OCI-LY3 (cell line): ENCODE data around the gene INAFM1.

ENCODE experiments used
- H2AFZ ChIP-seq: fragments of 200-600, 300-600 bp; shearing (Covaris generic); 2 replicates; pipeline ENCODE4 v1.6.0; 2014; ENCODE audit warnings: antibody characterized with exemption, low read depth, low read length
- H3K27ac ChIP-seq: fragments of 200-600, 300-600 bp; sonication (generic); 2 replicates; pipeline ENCODE4 v1.5.1; 2014; ENCODE audit warnings: mild to moderate bottlenecking, low read length, moderate library complexity, mixed read lengths
- H3K27me3 ChIP-seq: fragments of 200-600, 300-600 bp; sonication (generic); 2 replicates; pipeline ENCODE4 v1.6.1; 2014; ENCODE audit warnings: low read depth, low read length, mixed read lengths
- H3K36me3 ChIP-seq: fragments of 200-600, 300-600 bp; sonication (generic); replicated peaks from 2 replicates; pipeline ENCODE3; 2014; ENCODE audit warnings: low read depth, low read length, mixed read lengths
- H3K4me1 ChIP-seq: fragments of 300-600, 200-600 bp; sonication (generic); 2 replicates; pipeline ENCODE4 v1.6.1; 2014; ENCODE audit warnings: low read length, mixed read lengths
- H3K4me2 ChIP-seq: fragments of 200-600, 300-600 bp; sonication (generic); 2 replicates; pipeline ENCODE4 v1.6.1; 2014; ENCODE audit warnings: low read length, mixed read lengths
- H3K4me3 ChIP-seq: fragments of 300-600, 200-600 bp; sonication (generic); 2 replicates; pipeline ENCODE4 v1.5.1; 2014; ENCODE audit warnings: antibody characterized with exemption, mild to moderate bottlenecking, low read length, moderate library complexity
- H3K79me2 ChIP-seq: fragments of 300-600, 200-600 bp; shearing (Covaris generic); 2 replicates; pipeline ENCODE4 v1.6.1; 2014; ENCODE audit warnings: mild to moderate bottlenecking, low read length, mixed read lengths
- H3K9ac ChIP-seq: fragments of 300-600, 200-600 bp; shearing (Covaris generic); 2 replicates; pipeline ENCODE4 v1.6.0; 2014; ENCODE audit warnings: mild to moderate bottlenecking, low read length, moderate library complexity
- H3K9me3 ChIP-seq: fragments of 200-600, 300-600 bp; shearing (Covaris generic); 2 replicates; pipeline ENCODE4 v1.6.1; 2014; ENCODE audit warnings: low read length, mixed read lengths; ENCODE audit not compliant: insufficient read depth
- H4K20me1 ChIP-seq: fragments of 200-600, 300-600 bp; sonication (generic); 2 replicates; pipeline ENCODE4 v1.6.1; 2016; ENCODE audit warnings: low read length, mixed read lengths; ENCODE audit not compliant: insufficient read depth
- EZH2phosphoT487 ChIP-seq: fragments of 200-600 bp; shearing (Covaris generic); IDR thresholded peaks from 2 replicates; pipeline ENCODE4 v1.6.1; 2018; ENCODE audit warnings: antibody characterized with exemption, mixed run types, low read depth
- TF ChIP-seq, protein P1 (sequence below): fragments of 200-600, 300-600 bp; sonication (generic); IDR thresholded peaks from 2 replicates; pipeline ENCODE4 v1.5.1; 2014; ENCODE audit warnings: antibody characterized with exemption, low read length, low read depth

The INAFM1 gene

DNA sequence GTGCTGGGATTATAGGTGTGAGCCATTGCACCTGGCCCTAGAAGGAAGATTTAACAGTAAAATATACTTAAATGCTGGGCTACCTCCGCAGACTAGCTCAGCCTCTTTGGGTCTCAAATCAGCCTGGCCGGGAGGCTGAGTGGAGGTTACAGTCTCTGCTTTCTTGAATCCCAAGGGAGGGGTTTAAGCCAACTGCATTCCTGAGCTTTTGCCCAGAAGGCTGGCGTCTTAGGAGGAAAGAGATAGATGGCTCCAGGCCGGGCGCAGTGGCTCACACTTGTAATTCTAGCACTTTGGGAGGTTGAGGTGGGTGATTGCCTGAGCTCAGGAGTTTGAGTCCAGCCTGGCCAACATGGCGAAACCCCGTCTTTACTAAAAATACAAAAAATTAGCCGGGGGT is 34.4 kb downstream of the INAFM1 start:
- Histone ChIP-seq H3K4me2 (no peak overlapping the region), H3K4me3 (no peak overlapping the region), H3K27ac (no peak overlapping the region), H4K20me1 (no peaks in the 10 kb centered on the region), H3K79me2 (no peaks in the 10 kb centered on the region), H3K9me3 (no peaks in the 10 kb centered on the region), H3K36me3 (no peaks in the 10 kb centered on the region), H2AFZ (no peak overlapping the region), H3K9ac (no peak overlapping the region), H3K4me1 (peaks cover 7% of the 10 kb centered on the region; the same call in 1 of the 2 replicates), H3K27me3 (peaks cover 12% of the 10 kb centered on the region; the same call in 1 of the 2 replicates)
- TF ChIP-seq EZH2phosphoT487, result no peak

DNA sequence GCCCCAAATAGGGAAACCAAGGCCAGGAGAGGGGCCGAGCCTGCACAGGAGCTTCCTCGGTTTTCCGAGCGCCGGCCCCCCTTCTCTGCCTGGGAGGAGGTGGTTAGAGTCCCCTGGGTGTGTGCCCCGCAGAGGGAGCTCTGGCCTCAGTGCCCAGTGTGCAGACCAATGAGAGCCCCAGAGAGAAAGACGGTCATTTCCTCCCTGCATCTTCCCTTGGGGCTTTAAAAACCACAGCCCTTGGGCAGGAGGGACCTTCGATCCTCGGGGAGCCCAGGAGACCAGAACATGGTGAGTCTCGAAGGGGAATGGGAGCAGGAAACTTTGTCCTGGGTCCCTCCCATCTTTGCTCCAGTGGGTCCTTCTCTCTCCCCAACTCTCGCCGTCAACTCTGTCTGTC is 34.9 kb downstream of the INAFM1 start, which contains the start of gene C5AR1:
TSS of gene C5AR1 (plus strand) at position 254 of the 400 bp plus-strand sequence. CDS start at position 289, 35 bp downstream.
- H3K9me3 ChIP-seq, result no peaks in the 10 kb centered on the region
- TF ChIP-seq, protein P1, sequence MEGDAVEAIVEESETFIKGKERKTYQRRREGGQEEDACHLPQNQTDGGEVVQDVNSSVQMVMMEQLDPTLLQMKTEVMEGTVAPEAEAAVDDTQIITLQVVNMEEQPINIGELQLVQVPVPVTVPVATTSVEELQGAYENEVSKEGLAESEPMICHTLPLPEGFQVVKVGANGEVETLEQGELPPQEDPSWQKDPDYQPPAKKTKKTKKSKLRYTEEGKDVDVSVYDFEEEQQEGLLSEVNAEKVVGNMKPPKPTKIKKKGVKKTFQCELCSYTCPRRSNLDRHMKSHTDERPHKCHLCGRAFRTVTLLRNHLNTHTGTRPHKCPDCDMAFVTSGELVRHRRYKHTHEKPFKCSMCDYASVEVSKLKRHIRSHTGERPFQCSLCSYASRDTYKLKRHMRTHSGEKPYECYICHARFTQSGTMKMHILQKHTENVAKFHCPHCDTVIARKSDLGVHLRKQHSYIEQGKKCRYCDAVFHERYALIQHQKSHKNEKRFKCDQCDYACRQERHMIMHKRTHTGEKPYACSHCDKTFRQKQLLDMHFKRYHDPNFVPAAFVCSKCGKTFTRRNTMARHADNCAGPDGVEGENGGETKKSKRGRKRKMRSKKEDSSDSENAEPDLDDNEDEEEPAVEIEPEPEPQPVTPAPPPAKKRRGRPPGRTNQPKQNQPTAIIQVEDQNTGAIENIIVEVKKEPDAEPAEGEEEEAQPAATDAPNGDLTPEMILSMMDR, result no peak
- no peak for TF ChIP-seq EZH2phosphoT487
- H3K36me3 ChIP-seq, result no peaks in the 10 kb centered on the region
- no peaks in the 10 kb centered on the region for H4K20me1 ChIP-seq
- H3K4me2 ChIP-seq, result no peak within 1 kb of the TSS
- no peak within 1 kb of the TSS for H3K4me3 ChIP-seq
- no peaks in the 10 kb centered on the region for H3K79me2 ChIP-seq
- H3K4me1 ChIP-seq, result peaks cover 7% of the 10 kb centered on the region; the same call in 1 of the 2 replicates
- no peak within 1 kb of the TSS for H3K27ac ChIP-seq
- no peak within 1 kb of the TSS for H3K9ac ChIP-seq
- 0 out of 2 replicates have a peak within 1 kb of the TSS, but pooled peaks have one; percentile 41 for H2AFZ ChIP-seq
- H3K27me3 ChIP-seq, result peaks cover 12% of the 10 kb centered on the region; the same call in 1 of the 2 replicates

DNA sequence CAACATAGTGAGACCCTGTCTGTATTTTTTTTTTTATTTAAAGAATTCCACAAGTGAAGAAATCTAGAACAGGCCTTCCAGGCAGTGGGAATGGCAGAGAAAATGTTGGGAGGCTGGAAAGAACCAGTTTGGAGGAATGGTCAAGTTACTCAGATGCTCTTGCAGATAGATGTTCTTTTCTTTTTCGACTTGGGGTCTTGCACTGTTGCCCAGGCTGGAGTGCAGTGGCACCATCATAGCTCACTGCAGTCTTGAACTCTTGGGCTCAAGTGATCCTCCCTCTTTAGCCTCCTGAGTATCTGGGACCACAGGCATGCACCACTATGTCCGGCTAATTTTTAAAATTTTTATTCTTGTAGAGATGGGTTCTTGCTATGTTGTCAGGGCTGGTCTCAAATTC is 35.6 kb downstream of the INAFM1 start:
- no peak overlapping the region for H3K27ac ChIP-seq
- no peak for TF ChIP-seq EZH2phosphoT487
- TF ChIP-seq, protein P1, result no peak
- no peak overlapping the region for H2AFZ ChIP-seq
- H3K4me3 ChIP-seq, result no peak overlapping the region
- H3K4me1 ChIP-seq, result peaks cover 3% of the 10 kb centered on the region; the same call in 1 of the 2 replicates
- no peaks in the 10 kb centered on the region for H4K20me1 ChIP-seq
- no peaks in the 10 kb centered on the region for H3K9me3 ChIP-seq
- H3K4me2 ChIP-seq, result no peak overlapping the region
- H3K79me2 ChIP-seq, result no peaks in the 10 kb centered on the region
- H3K36me3 ChIP-seq, result no peaks in the 10 kb centered on the region
- H3K9ac ChIP-seq, result no peak overlapping the region
- peaks cover 15% of the 10 kb centered on the region; the same call in 1 of the 2 replicates for H3K27me3 ChIP-seq

DNA sequence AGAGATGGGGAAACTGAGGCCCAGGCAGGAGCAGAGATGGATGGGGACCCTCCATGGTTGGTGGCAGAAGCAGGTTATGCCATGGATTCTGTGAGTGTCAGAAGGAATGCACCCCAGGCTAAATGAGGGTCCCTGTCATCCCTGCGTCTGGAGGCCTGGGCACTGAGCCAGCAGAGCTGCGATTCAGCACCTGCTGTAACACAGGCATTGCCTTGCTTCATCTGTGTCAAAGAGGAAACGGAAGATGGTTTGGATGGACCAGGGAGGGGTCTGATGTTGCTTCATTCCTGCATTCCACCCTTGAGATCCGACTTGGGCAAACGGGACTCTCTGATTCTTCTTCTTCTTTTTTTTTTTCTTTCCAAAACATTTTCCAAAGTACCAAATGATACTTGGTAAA is 36.1 kb downstream of the INAFM1 start:
- Histone ChIP-seq H3K9me3 (no peaks in the 10 kb centered on the region), H3K4me3 (no peak overlapping the region), H2AFZ (no peak overlapping the region), H3K4me1 (no peaks in the 10 kb centered on the region), H3K79me2 (no peaks in the 10 kb centered on the region), H3K27me3 (peaks cover 15% of the 10 kb centered on the region; the same call in 1 of the 2 replicates), H3K27ac (no peak overlapping the region), H3K36me3 (no peaks in the 10 kb centered on the region), H4K20me1 (no peaks in the 10 kb centered on the region), H3K4me2 (no peak overlapping the region), H3K9ac (no peak overlapping the region)
- TF ChIP-seq EZH2phosphoT487, result no peak

DNA sequence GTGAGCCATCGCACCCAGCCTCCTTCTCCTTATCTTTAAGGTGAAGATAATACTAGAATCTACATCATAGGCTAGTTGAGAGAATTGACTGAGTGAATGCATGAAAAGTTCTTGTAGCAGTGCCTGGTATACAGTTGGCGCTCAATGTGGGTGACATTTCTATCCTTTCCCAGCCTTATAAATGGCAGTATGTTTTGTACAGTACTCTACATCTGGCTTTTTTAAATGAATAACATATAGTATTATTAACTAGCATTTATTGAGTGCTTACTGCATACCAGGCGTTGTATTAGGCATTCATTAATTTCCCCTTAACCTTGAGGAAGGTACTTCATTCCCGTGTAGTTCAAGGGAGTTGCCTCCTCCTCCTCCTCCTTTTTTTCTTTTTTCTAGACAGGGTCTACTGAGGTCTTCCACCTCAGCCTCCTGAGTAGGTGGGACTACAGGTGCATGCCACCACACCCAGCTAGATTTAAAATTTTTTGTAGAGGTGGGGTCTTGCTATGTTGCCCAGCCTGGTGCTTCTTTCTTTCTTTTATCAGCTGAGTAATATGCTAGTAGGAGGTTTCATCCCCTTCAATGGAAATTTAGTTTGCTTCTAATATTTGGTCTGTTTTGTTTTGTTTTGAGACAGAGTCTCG is 37.8 kb downstream of the INAFM1 start:
- H3K36me3 ChIP-seq, result no peaks in the 10 kb centered on the region
- H3K27me3 ChIP-seq, result peaks cover 16% of the 10 kb centered on the region; the same call in 1 of the 2 replicates
- no peaks in the 10 kb centered on the region for H3K79me2 ChIP-seq
- no peaks in the 10 kb centered on the region for H4K20me1 ChIP-seq
- H3K27ac ChIP-seq, result no peak overlapping the region
- no peak overlapping the region for H3K9ac ChIP-seq
- H2AFZ ChIP-seq, result no peak overlapping the region
- H3K4me2 ChIP-seq, result no peak overlapping the region
- no peaks in the 10 kb centered on the region for H3K9me3 ChIP-seq
- no peak overlapping the region for H3K4me3 ChIP-seq
- no peaks in the 10 kb centered on the region for H3K4me1 ChIP-seq
- no peak for TF ChIP-seq EZH2phosphoT487
- TF ChIP-seq, protein P1, result no peak
